Endodermal cell (in vitro differentiated cells): Measurements from ENCODE around the gene LRIT2. TPM values are rescaled to one million over a fixed set of nuclear protein-coding genes. Genes with fewer than 3 reads are reported as not detected.
A peak's percentile ranks its signal among the peaks of the same experiment; 100 is the strongest.

Experiments used
- DNase-seq: peaks from one replicate; pipeline ENCODE4 v3.0.0-alpha.2; 2017
- H3K27ac ChIP-seq: 2 replicates; pipeline ENCODE4 v1.5.1; 2013; ENCODE audit warnings: mild to moderate bottlenecking, low read depth, low read length, moderate library complexity
- H3K27me3 ChIP-seq: 2 replicates; pipeline ENCODE4 v1.6.1; 2013; ENCODE audit warnings: mild to moderate bottlenecking, low read length, moderate library complexity; ENCODE audit not compliant: insufficient read depth, control insufficient read depth, poor library complexity, severe bottlenecking
- H3K36me3 ChIP-seq: 2 replicates; pipeline ENCODE4 v1.7.0; 2013; ENCODE audit warnings: mild to moderate bottlenecking, low read length, moderate library complexity; ENCODE audit not compliant: control insufficient read depth, insufficient read depth
- H3K4me1 ChIP-seq: one replicate; pipeline ENCODE4 v1.7.0; 2013; ENCODE audit warnings: low read length; ENCODE audit not compliant: control insufficient read depth, insufficient read depth
- H3K4me3 ChIP-seq: 2 replicates; pipeline ENCODE4 v1.5.1; 2013; ENCODE audit warnings: mild to moderate bottlenecking, low read length, moderate library complexity
- H3K9ac ChIP-seq: 2 replicates; pipeline ENCODE4 v1.6.1; 2013; ENCODE audit warnings: mild to moderate bottlenecking, low read length, moderate library complexity; ENCODE audit not compliant: poor library complexity, severe bottlenecking; ENCODE audit errors: extremely low read depth
- H3K9me3 ChIP-seq: 2 replicates; pipeline ENCODE4 v1.6.1; 2013; ENCODE audit warnings: mild to moderate bottlenecking, low read length, moderate library complexity; ENCODE audit not compliant: control insufficient read depth
- H3K27ac Mint-ChIP-seq: 2 replicates; pipeline ENCODE4 v1.8.0; 2020; ENCODE audit warnings: mixed read lengths
- H3K27me3 Mint-ChIP-seq: 2 replicates; pipeline ENCODE4 v1.8.0; 2021; ENCODE audit warnings: mild to moderate bottlenecking, mixed read lengths; ENCODE audit not compliant: insufficient read depth
- H3K36me3 Mint-ChIP-seq: 2 replicates; pipeline ENCODE4 v1.8.0; 2020; ENCODE audit warnings: low read depth, mixed read lengths
- H3K4me1 Mint-ChIP-seq: 2 replicates; pipeline ENCODE4 v1.8.0; 2020; ENCODE audit warnings: mixed read lengths
- H3K4me3 Mint-ChIP-seq: 2 replicates; pipeline ENCODE4 v1.8.0; 2020; ENCODE audit warnings: mild to moderate bottlenecking, moderate library complexity, mixed read lengths
- H3K9me3 Mint-ChIP-seq: 2 replicates; pipeline ENCODE4 v1.8.0; 2020; ENCODE audit warnings: mild to moderate bottlenecking, mixed read lengths
- CTCF ChIP-seq: fragments of 200-600 bp; sonication (generic); conservative IDR thresholded peaks from 2 replicates; pipeline ENCODE4 v1.5.0; 2021; ENCODE audit warnings: antibody characterized with exemption, mild to moderate bottlenecking
- WGBS, 2 experiments: methylation state at CpG; one replicate each; pipeline versions ENCODE4 v1.1.5 to v1.1.7; 2013; ENCODE audit warnings: missing lambda C conversion rate in 2 of 2, mixed read lengths in 1 of 2; ENCODE audit not compliant: insufficient coverage in 1 of 2, insufficient read length in 1 of 2; 5-methylcytosine and 5-hydroxymethylcytosine counted together
- total RNA-seq, 2 donors: library from RNA; stranded (reverse); fragmentation: NEBNext Ultra II Directional in 1 of 2; extraction: Animal tissue kit (Norgen Biotek cat#: 25700) in 1 of 2; gene quantifications; 2 replicates in 1 of 2; 3 replicates in 1 of 2; pipeline ENCODE4 v1.2.1, GENCODE V29; 2021

LRIT2 gene
- total RNA-seq, 2 donors from 2014 or later = not detected

DNA sequence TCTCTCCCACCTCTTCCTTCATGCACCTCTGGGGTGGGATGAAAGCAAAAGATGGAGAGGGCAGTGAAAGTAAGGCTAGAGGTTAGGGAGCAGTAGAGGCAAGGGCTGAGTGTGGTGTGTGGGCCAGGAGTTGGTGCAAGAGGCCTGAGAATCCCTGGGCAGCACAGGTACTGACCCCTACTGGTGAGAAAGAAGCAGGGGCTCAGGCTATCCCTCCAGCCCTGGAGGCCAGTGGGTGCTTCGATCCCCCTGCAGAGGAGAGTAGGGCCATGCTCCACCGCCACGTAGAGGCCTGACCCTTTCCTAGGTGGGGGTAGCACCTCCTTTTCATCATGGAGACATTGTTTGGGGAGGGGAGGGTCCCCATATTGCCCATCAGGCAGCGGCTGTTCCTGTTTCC, 21.2 kb downstream of the LRIT2 start:
- no peak overlapping the region for H3K4me3 ChIP-seq
- H3K27me3 Mint-ChIP-seq = peaks cover 7% of the 10 kb centered on the region
- H3K36me3 Mint-ChIP-seq = no peaks in the 10 kb centered on the region
- DNase-seq = peak; percentile 77
- H3K9me3 ChIP-seq = no peaks in the 10 kb centered on the region
- no peak overlapping the region for H3K27ac Mint-ChIP-seq
- H3K4me3 Mint-ChIP-seq = no peak overlapping the region
- 66 to 88% methylated on average over 2 to 4 of the region's 4 CpGs for WGBS, 2 experiments
- no peaks in the 10 kb centered on the region for H3K36me3 ChIP-seq
- H3K9ac ChIP-seq = no peak overlapping the region
- H3K9me3 Mint-ChIP-seq = no peaks in the 10 kb centered on the region
- peaks cover 19% of the 10 kb centered on the region for H3K27me3 ChIP-seq
- peak; percentile 85 for TF ChIP-seq CTCF
- H3K4me1 ChIP-seq = no peaks in the 10 kb centered on the region
- no peak overlapping the region for H3K27ac ChIP-seq
- H3K4me1 Mint-ChIP-seq = no peaks in the 10 kb centered on the region

- peak; percentile 51 for TF ChIP-seq CTCF
- Histone ChIP-seq H3K9me3 (no peaks in the 10 kb centered on the region), H3K27ac (no peak overlapping the region), H3K9ac (no peak overlapping the region), H3K27me3 (peaks cover 31% of the 10 kb centered on the region), H3K36me3 (no peaks in the 10 kb centered on the region), H3K4me1 (no peaks in the 10 kb centered on the region), H3K4me3 (no peak overlapping the region)
- no peak overlapping the region for H3K27ac Mint-ChIP-seq
- no peaks in the 10 kb centered on the region for H3K9me3 Mint-ChIP-seq
- H3K36me3 Mint-ChIP-seq = no peaks in the 10 kb centered on the region
- H3K4me3 Mint-ChIP-seq = no peak overlapping the region
- H3K27me3 Mint-ChIP-seq = peaks cover 22% of the 10 kb centered on the region
- DNase-seq = no peak
- 96 to 100% methylated on average over 2 to 5 of the region's 5 CpGs for WGBS, 2 experiments
- H3K4me1 Mint-ChIP-seq = no peaks in the 10 kb centered on the region
Observed at GRCh38 chr10:84202349-84202748, 23.0 kb downstream of the LRIT2 start.

DNA sequence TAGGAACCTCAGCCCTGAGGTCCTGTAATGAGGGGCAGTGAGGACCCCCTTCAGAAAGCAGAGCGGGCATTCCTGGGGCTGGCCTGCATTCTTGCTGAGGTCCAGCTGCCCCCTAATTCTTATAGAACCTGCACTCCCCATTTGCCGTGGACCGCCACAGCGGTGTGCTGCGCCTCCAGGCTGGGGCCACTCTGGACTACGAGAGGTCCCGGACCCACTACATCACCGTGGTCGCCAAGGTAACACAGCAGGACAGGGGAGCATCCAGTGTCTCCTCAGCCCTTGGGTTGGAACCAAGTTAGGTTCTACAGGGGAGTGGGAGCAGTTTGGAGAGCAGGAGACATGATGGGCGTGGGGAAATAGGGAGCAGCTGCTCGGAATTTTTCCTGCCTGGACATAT, 23.7 kb downstream of the LRIT2 start:
- no peak overlapping the region for H3K9ac ChIP-seq
- H3K9me3 Mint-ChIP-seq = no peaks in the 10 kb centered on the region
- peak; percentile 4 for TF ChIP-seq CTCF
- H3K4me1 ChIP-seq = no peaks in the 10 kb centered on the region
- no peak overlapping the region for H3K27ac Mint-ChIP-seq
- H3K27ac ChIP-seq = no peak overlapping the region
- H3K4me1 Mint-ChIP-seq = no peaks in the 10 kb centered on the region
- WGBS, 2 experiments = 89 to 92% methylated on average over 4 to 11 of the region's 11 CpGs
- no peak overlapping the region for H3K4me3 Mint-ChIP-seq
- no peak overlapping the region for H3K4me3 ChIP-seq
- H3K27me3 Mint-ChIP-seq = peaks cover 25% of the 10 kb centered on the region
- no peaks in the 10 kb centered on the region for H3K9me3 ChIP-seq
- no peaks in the 10 kb centered on the region for H3K36me3 ChIP-seq
- no peaks in the 10 kb centered on the region for H3K36me3 Mint-ChIP-seq
- peaks cover 31% of the 10 kb centered on the region for H3K27me3 ChIP-seq
- DNase-seq = no peak
